PC-9 (cell line): Measurements from ENCODE around the gene UBXN2A.
A peak's percentile ranks its signal among the peaks of the same experiment; 100 is the strongest.

ENCODE experiments used
- EZH2 ChIP-seq: fragments of 200-600 bp; sonication (generic); IDR thresholded peaks from 2 replicates; pipeline ENCODE4 v1.8.0; 2017; ENCODE audit warnings: antibody characterized with exemption, low read depth
- TF ChIP-seq, protein P1 (sequence below): fragments of 200-600 bp; sonication (generic); conservative IDR thresholded peaks from 2 replicates; pipeline ENCODE4 v1.6.1; 2017; ENCODE audit warnings: mixed run types, antibody characterized with exemption, mild to moderate bottlenecking, moderate library complexity

DNA sequence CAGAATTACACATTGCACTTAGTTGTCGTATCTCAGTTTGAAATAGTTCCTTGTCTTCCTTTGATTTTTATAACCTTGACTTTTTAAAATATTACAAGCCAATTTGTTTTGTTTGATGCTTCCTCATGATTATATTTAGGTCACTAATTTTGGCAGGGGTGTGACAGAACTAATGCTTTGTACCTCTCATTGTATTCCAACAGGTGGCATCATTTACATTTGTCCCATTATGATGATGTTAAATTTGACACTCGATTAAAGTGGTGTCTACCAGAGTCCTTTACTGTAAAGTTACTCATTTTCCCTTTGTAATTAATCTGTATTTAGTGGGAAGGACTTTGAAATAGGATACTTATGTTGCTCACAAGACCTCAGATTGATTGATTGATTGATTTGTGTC, 48.1 kb downstream of the UBXN2A start:
- TF ChIP-seq, protein P1, sequence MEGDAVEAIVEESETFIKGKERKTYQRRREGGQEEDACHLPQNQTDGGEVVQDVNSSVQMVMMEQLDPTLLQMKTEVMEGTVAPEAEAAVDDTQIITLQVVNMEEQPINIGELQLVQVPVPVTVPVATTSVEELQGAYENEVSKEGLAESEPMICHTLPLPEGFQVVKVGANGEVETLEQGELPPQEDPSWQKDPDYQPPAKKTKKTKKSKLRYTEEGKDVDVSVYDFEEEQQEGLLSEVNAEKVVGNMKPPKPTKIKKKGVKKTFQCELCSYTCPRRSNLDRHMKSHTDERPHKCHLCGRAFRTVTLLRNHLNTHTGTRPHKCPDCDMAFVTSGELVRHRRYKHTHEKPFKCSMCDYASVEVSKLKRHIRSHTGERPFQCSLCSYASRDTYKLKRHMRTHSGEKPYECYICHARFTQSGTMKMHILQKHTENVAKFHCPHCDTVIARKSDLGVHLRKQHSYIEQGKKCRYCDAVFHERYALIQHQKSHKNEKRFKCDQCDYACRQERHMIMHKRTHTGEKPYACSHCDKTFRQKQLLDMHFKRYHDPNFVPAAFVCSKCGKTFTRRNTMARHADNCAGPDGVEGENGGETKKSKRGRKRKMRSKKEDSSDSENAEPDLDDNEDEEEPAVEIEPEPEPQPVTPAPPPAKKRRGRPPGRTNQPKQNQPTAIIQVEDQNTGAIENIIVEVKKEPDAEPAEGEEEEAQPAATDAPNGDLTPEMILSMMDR: peak; percentile 73
- no peak for TF ChIP-seq EZH2
